ENCODE results near the gene SPTBN5. TPM values are rescaled to one million over a fixed set of nuclear protein-coding genes. Genes with fewer than 3 reads are reported as not detected.
A peak's percentile ranks its signal among the peaks of the same experiment; 100 is the strongest.

Gene SPTBN5
- total RNA-seq, 1 donor from 2014 or later, result 0.49 TPM

GRCh38 chr15:41907141-41907540, 13.3 kb upstream of the SPTBN5 start:
- peaks cover 0 to 26% of the 10 kb centered on the region in 2 donors for H3K36me3 ChIP-seq
- H3K9me3 ChIP-seq, result no peaks in the 10 kb centered on the region
- no peak for DNase-seq (ENCODE audit: extremely low spot score in 2 of 2)
- H3K4me3 ChIP-seq, result no peak overlapping the region
- peaks cover 12% of the 10 kb centered on the region for H3K4me1 ChIP-seq
- no peak for TF ChIP-seq POLR2AphosphoS5 (IDR thresholded peaks at IDR 0.05; ENCODE audit: insufficient read depth in 1 of 2, low read depth in 1 of 2)
- no peak for TF ChIP-seq CTCF (IDR thresholded peaks at IDR 0.05)
- no peak for TF ChIP-seq POLR2A (IDR thresholded peaks at IDR 0.05)
- no peak overlapping the region for H3K27ac ChIP-seq
- intact Hi-C loops (cut with DNase I), result no loop called here
- no peaks in the 10 kb centered on the region for H3K27me3 ChIP-seq

- intact Hi-C loops (cut with DNase I), result no loop called here
- H3K4me1 ChIP-seq, result peaks cover 12% of the 10 kb centered on the region
- no peaks in the 10 kb centered on the region for H3K27me3 ChIP-seq
- TF ChIP-seq POLR2AphosphoS5 (IDR thresholded peaks at IDR 0.05; ENCODE audit: insufficient read depth in 1 of 2, low read depth in 1 of 2) (no peak), POLR2A (IDR thresholded peaks at IDR 0.05) (no peak), CTCF (IDR thresholded peaks at IDR 0.05) (no peak)
- H3K9me3 ChIP-seq, result no peaks in the 10 kb centered on the region
- H3K27ac ChIP-seq, result no peak overlapping the region
- peaks cover 0 to 26% of the 10 kb centered on the region in 2 donors for H3K36me3 ChIP-seq
- no peak for DNase-seq (ENCODE audit: extremely low spot score in 2 of 2)
- no peak overlapping the region for H3K4me3 ChIP-seq
These were observed 12.8 kb upstream of the SPTBN5 start for GRCh38 chr15:41906608-41907007.

- no peak overlapping the region for H3K4me3 ChIP-seq
- peaks cover 0 to 31% of the 10 kb centered on the region in 2 donors for H3K36me3 ChIP-seq
- DNase-seq (ENCODE audit: extremely low spot score in 2 of 2), result no peak
- H3K27me3 ChIP-seq, result no peaks in the 10 kb centered on the region
- no peak overlapping the region for H3K27ac ChIP-seq
- no peak for TF ChIP-seq POLR2AphosphoS5 (IDR thresholded peaks at IDR 0.05; ENCODE audit: insufficient read depth in 1 of 2, low read depth in 1 of 2)
- intact Hi-C loops (cut with DNase I), result no loop called here
- H3K9me3 ChIP-seq, result no peaks in the 10 kb centered on the region
- H3K4me1 ChIP-seq, result peaks cover 12% of the 10 kb centered on the region
These were observed 11.4 kb upstream of the SPTBN5 start for GRCh38 chr15:41905036-41905793.

- H3K36me3 ChIP-seq, result peaks cover 0 to 34% of the 10 kb centered on the region in 2 donors
- TF ChIP-seq POLR2A (IDR thresholded peaks at IDR 0.05) (no peak), CTCF (IDR thresholded peaks at IDR 0.05) (peak; percentile 58 to 70 (median 64)), POLR2AphosphoS5 (IDR thresholded peaks at IDR 0.05; ENCODE audit: insufficient read depth in 1 of 2, low read depth in 1 of 2) (peak in 1 of 2 donors; percentile 21)
- DNase-seq (ENCODE audit: extremely low spot score in 2 of 2), result no peak
- H3K9me3 ChIP-seq, result no peaks in the 10 kb centered on the region
- intact Hi-C loops (cut with DNase I), result no loop called here
- H3K4me1 ChIP-seq, result peaks cover 12% of the 10 kb centered on the region
- H3K4me3 ChIP-seq, result no peak overlapping the region
- no peak overlapping the region for H3K27ac ChIP-seq
- H3K27me3 ChIP-seq, result no peaks in the 10 kb centered on the region
These were observed 10.7 kb upstream of the SPTBN5 start for GRCh38 chr15:41904541-41905005.

- Histone ChIP-seq H3K27me3 (no peaks in the 10 kb centered on the region), H3K27ac (no peak overlapping the region), H3K9me3 (no peaks in the 10 kb centered on the region), H3K4me3 (no peak overlapping the region), H3K36me3 (peaks cover 0 to 26% of the 10 kb centered on the region in 2 donors), H3K4me1 (peaks cover 12% of the 10 kb centered on the region)
- intact Hi-C loops (cut with DNase I), result no loop called here
- TF ChIP-seq CTCF (IDR thresholded peaks at IDR 0.05), result no peak
- TF ChIP-seq POLR2A (IDR thresholded peaks at IDR 0.05), result no peak
- no peak for TF ChIP-seq POLR2AphosphoS5 (IDR thresholded peaks at IDR 0.05; ENCODE audit: insufficient read depth in 1 of 2, low read depth in 1 of 2)
- DNase-seq (ENCODE audit: extremely low spot score in 2 of 2), result no peak
These were observed 9.9 kb upstream of the SPTBN5 start for GRCh38 chr15:41903782-41904181.

Measured in vagina (tissue), 2 donors.